ENCODE data around the gene RCAN1. TPM values are rescaled to one million over a fixed set of nuclear protein-coding genes. Genes with fewer than 3 reads are reported as not detected.

RCAN1 gene
- total and polyA plus RNA-seq, 2 of the 4 experiments (the other 2 are of a cell fraction): 53.5 to 175 TPM

GRCh38 chr21:34509151-34509550, 105.8 kb downstream of the RCAN1 start (continued):
- TF ChIP-seq BHLHE40 (IDR thresholded peaks at IDR 0.05; ENCODE audit: low read depth, low read length) (no peak), CEBPB (IDR thresholded peaks at IDR 0.05; ENCODE audit: low read depth, low read length) (no peak)

GRCh38 chr21:34504595-34504994, 110.3 kb downstream of the RCAN1 start:
- H3K23ac ChIP-seq (ENCODE audit: low read depth, low read length): no peak overlapping the region
- no CpG with 5 or more reads among the region's 2 CpGs for WGBS, 2 experiments (ENCODE audit: extremely low coverage in 2 of 2, insufficient read length in 1 of 2)
- no peak overlapping the region for H2AK9ac ChIP-seq (replicated peaks; ENCODE audit: low read depth, low read length, poor library complexity)
- no peak overlapping the region for H2AFZ ChIP-seq (replicated peaks; ENCODE audit: low read length, poor library complexity)
- no peak overlapping the region for H2BK120ac ChIP-seq (ENCODE audit: low read depth, low read length)
- H3K9me1 ChIP-seq (ENCODE audit: insufficient read depth, low read length): no peaks in the 10 kb centered on the region
- no peak overlapping the region for H2BK20ac ChIP-seq (ENCODE audit: low read depth, low read length)
- H3K27me3 ChIP-seq (ENCODE audit: control insufficient read depth, insufficient read depth, low read length): peaks cover 5% of the 10 kb centered on the region
- H3K9me3 ChIP-seq (ENCODE audit: control insufficient read depth, insufficient read depth, low read length): peaks cover under 1% of the 10 kb centered on the region; the same call in 1 of the 2 replicates
- H3K4me1 ChIP-seq (ENCODE audit: control insufficient read depth, insufficient read depth, low read length): no peaks in the 10 kb centered on the region
- H3K79me1 ChIP-seq (ENCODE audit: low read depth in 1 of 2, low read length in 2 of 2): no peaks in the 10 kb centered on the region
- no peak overlapping the region for H2AK5ac ChIP-seq (ENCODE audit: low read depth, low read length)
- H3K18ac ChIP-seq (ENCODE audit: low read depth, low read length): no peak overlapping the region
- ChIA-PET CTCF (no interaction called here), POLR2A (ENCODE audit: unreplicated experiment) (no interaction called here)
- no peak overlapping the region for H3K4me2 ChIP-seq (ENCODE audit: low read depth, low read length)
- no TSS peak for BruUV-seq (replicated peaks)
- H3K9ac ChIP-seq (ENCODE audit: low read depth, low read length): no peak overlapping the region
- no peak overlapping the region for H2BK15ac ChIP-seq (ENCODE audit: low read depth, low read length)
- no peak for ATAC-seq (ENCODE audit: low read depth)
- no peak overlapping the region for H3K4me3 ChIP-seq (ENCODE audit: insufficient read depth, low read depth, low read length)
- H4K5ac ChIP-seq (ENCODE audit: low read depth, low read length): no peak overlapping the region
- H3K36me3 ChIP-seq (ENCODE audit: control insufficient read depth, insufficient read depth, low read length): no peaks in the 10 kb centered on the region
- TF ChIP-seq CTCF (conservative IDR thresholded peaks at IDR 0.05; ENCODE audit: low read depth, low read length): no peak
- no peak for TF ChIP-seq MXI1 (IDR thresholded peaks at IDR 0.05; ENCODE audit: borderline replicate concordance, low read depth, low read length)
- TF ChIP-seq RAD21 (IDR thresholded peaks at IDR 0.05; ENCODE audit: low read length): no peak
- TF ChIP-seq NFE2L2 (IDR thresholded peaks at IDR 0.05; ENCODE audit: low read depth, low read length): no peak
- no peak for TF ChIP-seq RCOR1 (IDR thresholded peaks at IDR 0.05; ENCODE audit: insufficient replicate concordance, low read length)
- no peak for TF ChIP-seq MAZ (IDR thresholded peaks at IDR 0.05; ENCODE audit: borderline replicate concordance, low read depth, low read length)
- intact Hi-C loops (cut with micrococcal nuclease) (no loop called here), in situ Hi-C loops (cut with MboI; ENCODE audit: low sequenced_read_pairs) (no loop called here), dilution Hi-C loops (cut with HindIII; ENCODE audit: low sequenced_read_pairs, unreplicated experiment) (no loop called here)
- no peak overlapping the region for H3K4ac ChIP-seq (ENCODE audit: low read depth, low read length)
- H3K14ac ChIP-seq (replicated peaks; ENCODE audit: low read depth, low read length): no peak overlapping the region
- no peak overlapping the region for H4K8ac ChIP-seq (ENCODE audit: low read depth in 2 of 2, low read length in 2 of 2)
- no peak overlapping the region for H2BK5ac ChIP-seq (ENCODE audit: low read depth, low read length, poor library complexity, severe bottlenecking)
- DNase-seq: no peak
- H3K27ac ChIP-seq (ENCODE audit: insufficient read depth, low read length): no peak overlapping the region
- no peak overlapping the region for H3K56ac ChIP-seq (ENCODE audit: extremely low read depth, insufficient read depth, low read length)
- H4K20me1 ChIP-seq (ENCODE audit: insufficient read depth, low read length): no peaks in the 10 kb centered on the region
- no peak overlapping the region for H4K91ac ChIP-seq (ENCODE audit: insufficient read depth, low read depth, low read length)

All from IMR-90 (cell line).